Embryonic facial prominence (tissue), 1 donor: ENCODE data around the gene DTNA.
"Not testable (repeated sequence)": the region's sequence is repeated elsewhere in the genome, so short reads cannot be mapped to it uniquely, and the experiment has no call there.

ENCODE experiments used
- DNase-seq: peaks from one replicate; pipeline ENCODE4 v3.0.0-alpha.2; 2016; ENCODE audit errors: extremely low spot score

The DTNA gene

DNA sequence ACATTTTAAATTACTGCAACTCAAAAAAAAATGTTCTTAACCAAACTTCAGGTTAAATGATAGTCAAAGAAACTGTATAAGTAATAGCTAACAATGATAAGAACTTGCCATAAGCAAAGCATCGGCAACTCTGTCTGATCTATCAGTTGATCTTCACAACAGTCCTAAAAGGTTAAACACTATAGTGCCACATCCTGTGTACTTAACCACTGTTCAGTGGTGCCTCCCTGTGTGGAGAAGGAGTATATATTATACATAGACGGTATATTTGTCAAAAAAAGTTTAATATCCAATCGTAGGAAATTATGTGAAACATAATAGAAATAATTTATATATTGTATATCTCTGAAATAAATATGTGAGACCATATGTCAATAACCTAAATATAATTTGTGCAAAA is 13.0 kb downstream of the DTNA start:
- no peak for DNase-seq

GRCh38 chr18:34725737-34726136 is 15.6 kb downstream of the DTNA start:
- not testable (repeated sequence) for DNase-seq

- DNase-seq, result no peak
Observed at GRCh38 chr18:34726286-34727004, 16.3 kb downstream of the DTNA start.

- no peak for DNase-seq
Observed at GRCh38 chr18:34729264-34729663, 19.2 kb downstream of the DTNA start.

- DNase-seq, result no peak
Observed at GRCh38 chr18:34729740-34730355, 19.8 kb downstream of the DTNA start.

- DNase-seq, result no peak
Observed at GRCh38 chr18:34730774-34731173, 20.7 kb downstream of the DTNA start.

- no peak for DNase-seq
Observed at GRCh38 chr18:34734056-34734455, 24.0 kb downstream of the DTNA start.

- not testable (repeated sequence) for DNase-seq
Observed at GRCh38 chr18:34734526-34734925, 24.4 kb downstream of the DTNA start.

DNA sequence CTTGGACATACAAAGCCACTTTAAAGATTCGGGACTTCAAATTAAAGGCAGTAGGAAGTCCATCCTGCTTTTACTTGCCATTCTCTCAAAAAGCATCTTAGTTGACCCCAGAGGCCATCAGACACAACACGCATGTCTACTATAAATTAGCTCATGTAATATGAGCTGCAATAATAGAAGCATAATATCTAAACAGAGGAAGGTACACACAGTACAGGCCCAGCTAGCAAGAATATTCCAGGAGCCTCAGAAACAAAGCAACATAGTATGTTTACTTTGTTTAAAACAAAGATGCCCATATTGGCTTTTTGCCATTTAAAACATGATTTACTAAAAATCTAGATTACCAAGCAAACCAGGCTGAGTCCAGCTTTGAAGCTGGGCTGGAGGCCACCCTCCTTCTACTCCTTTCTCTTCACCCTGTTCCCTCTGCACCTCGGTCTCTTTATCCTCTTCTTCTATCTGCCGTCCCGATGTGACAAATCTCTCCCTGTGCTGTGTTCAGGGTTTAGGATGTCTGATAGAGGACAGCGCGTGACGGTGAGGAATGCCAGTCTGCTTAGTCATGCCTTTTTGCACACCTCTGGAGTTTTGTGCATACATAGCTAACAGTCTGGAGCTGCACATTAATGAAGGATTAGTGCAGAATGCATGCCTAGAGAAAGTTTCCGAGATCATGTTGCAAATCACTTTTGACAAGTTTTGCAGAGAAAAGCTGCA is 28.2 kb downstream of the DTNA start:
- no peak for DNase-seq

- no peak for DNase-seq
Observed at GRCh38 chr18:34740101-34740500, 30.0 kb downstream of the DTNA start.

DNA sequence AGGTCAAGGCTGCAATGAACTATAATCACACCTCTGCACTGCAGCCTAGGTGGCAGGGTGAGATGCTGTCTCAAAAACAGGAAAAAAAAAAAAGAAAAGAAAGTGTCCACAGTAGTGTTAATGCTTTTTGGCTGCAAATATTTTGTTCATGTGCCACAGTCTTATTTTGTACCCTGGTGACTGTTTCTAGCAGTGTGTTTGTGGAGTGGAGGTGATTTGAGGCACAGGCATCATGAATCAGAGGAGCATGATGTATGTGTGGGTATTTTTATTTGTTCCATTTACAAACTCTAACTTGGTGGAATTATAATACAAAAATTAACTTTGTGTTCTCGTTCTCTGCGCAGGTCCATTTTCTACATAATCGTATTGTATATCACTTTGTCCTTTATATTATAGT is 30.6 kb downstream of the DTNA start:
- no peak for DNase-seq

DNA sequence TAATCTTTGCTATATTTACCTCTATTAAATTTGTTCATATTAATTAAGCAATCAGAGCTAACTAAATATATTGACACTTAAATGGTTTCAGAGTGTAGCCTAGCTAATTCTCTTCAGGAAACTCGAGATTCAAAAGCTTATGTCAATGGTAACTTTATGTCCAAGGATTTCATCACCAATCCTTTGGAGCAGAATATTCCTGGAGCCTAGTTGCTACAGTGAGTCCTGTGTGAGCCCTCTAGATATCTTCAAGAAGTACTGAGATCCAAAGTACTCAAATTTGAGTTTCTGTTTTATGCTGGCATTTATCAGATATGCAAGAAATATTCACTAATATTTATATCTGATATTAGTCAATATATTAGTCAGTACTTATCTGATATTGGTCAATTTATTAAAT is 31.3 kb downstream of the DTNA start:
- DNase-seq, result no peak

DNA sequence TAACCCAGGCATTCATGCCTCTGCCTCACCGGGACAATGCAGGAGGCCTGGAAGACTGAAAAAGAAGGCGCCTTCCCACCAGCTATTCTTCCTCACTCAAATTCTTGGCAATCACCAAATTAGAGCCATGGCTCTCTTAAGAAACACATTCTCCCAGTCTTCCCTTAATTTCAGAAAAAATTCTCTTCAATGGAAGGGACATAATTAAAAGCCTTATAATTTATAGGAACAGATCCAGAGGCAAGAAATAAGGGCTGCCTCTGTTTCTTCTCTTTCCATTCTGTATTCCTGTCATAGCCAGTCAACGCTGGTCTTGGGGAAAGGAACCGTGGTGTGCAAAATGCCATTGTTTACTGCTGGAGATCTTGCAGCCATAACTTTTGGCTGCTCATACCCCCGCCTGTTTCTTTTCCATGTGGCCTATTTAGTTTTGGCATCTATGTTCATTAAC is 32.8 kb downstream of the DTNA start:
- no peak for DNase-seq

DNA sequence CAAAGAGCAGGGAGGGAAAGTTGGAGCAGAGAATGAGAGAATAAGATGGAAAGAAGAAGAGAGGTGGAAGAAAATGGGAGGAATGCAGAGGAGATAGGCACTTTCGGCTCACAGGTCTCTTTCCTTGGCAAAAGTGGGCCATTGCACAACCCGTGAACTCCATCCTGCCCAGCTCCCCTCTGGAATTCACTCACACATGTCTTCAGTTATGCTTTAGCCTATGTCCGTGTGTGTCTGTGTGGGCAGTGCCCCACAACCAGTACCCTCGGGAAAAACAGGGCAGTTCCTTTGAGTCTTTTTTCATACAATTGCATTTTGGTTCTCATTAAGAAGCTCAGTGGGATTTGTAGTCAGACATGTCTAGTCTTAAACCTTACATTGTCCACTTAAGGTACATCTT is 34.5 kb downstream of the DTNA start:
- no peak for DNase-seq

- no peak for DNase-seq
Observed at GRCh38 chr18:34746614-34747013, 36.5 kb downstream of the DTNA start.

GRCh38 chr18:34749721-34750120 is 39.6 kb downstream of the DTNA start:
- DNase-seq, result no peak

DNA sequence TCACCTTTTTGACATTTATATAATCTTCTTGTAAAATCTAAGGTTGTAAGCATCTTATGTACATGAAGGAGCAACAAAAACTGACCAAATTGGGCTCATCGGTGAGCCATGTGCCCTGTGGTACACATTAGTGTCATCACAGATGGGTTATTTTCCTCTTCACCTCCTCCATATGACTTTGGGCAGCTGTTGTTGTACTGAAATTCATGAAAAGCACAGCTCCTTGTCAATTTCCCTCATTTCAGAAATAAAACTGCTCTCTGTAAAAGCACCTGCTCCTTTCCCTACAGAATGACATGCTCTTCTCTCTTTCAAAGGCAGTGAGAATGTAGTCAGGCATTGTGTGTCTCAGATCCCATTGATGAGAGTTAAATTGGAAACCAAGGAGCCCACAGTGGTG is 42.0 kb downstream of the DTNA start:
- DNase-seq, result no peak

DNA sequence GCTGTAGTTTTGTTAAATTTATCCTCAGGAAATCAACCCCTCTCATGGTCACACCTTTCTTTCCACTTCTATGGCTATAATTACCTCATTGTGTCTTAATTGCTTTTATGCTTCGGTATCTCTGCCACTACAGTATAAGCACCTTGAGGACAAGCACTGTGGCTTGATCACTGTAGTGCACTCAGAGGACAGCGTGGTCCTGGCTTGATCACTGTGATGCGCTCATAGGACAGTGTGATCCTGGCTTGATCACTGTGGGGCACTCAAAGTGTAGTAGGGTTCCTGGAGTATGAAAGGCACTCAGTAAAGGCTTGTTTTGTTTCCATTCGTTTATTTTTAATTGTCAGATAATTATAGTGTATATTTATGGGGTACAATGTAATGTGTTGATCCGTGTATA is 44.2 kb downstream of the DTNA start:
- no peak for DNase-seq

DNA sequence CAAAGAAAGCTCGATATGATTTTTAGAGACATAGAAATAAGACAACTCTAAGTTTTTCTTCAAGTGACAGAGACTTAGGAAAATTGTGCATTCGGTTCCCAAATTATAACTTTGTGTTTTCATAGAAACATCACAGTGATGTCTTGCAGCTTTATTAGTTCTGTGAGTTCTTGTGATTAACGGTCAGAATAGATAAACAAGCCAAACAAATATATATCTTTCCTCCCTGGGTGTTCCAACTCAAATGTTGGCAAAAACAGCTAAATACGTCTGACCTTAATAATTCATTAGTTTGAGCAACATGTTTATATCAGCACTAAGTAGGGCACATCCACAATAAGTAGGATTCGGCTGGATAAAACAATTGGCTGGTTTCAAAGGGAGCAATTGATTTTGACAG is 47.6 kb downstream of the DTNA start:
- no peak for DNase-seq

- no peak for DNase-seq
Observed at GRCh38 chr18:34758378-34758948, 48.4 kb downstream of the DTNA start.

DNA sequence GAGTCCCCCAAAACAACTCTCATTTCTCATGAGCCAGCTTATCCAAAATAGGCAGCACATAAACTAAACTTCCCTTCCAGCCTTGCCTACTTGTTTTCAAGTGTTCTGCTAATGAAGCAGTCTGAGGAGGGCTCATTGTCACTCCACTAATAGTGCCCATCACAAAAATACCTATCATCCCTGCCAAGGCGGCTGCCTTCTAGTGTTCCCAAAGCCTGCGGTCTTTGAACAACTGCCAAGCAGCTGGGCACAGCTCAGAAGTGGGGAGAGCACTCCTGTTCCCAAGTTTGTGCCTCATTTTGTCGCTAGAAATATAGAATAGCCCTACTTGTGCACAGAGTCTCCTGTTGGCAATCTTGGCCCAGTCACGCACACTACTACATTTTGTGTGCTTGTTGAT is 50.3 kb downstream of the DTNA start:
- DNase-seq, result no peak

DNA sequence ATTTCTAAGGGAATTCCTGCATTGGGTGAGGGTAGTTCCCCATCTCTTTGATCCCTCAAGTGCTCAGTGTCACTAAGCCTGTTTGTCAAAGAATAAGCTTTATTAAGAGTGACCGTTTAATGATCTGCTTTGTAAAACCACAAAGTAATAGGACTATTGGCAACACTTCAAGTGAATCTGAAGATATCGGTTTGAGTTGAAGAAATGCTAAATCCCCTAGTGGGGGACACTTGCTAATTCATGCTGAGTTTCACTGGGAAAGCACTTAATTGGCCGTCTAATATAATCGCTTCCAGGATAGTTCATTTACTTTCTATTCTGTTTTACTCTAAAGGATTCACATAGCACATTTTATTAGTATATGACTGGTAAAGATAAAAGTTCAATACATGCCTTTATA is 54.4 kb downstream of the DTNA start:
- no peak for DNase-seq

DNA sequence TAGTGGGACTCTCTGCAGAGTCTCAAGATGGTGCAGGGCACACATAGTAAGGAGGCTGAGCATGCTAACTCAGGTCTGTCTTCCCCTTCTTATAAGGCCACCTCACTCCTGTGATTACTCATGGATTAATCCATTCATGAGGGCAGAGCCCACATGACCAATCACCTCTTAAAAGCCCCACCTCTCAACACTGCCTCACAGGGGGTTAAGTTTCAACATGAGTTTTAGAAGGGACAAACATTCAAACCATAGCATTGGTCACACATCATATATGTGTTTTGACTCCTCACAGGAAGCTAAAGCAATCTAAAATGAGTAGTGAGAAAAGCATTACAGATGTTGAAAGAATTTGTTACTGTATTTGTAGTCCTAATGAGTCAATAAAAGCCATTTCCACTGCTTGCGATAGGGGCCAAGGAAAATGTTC is 57.5 kb downstream of the DTNA start:
- DNase-seq, result no peak
